HG03520 (cell line): ENCODE data around the gene PKP3.
"Not testable (repeated sequence)": the region's sequence is repeated elsewhere in the genome, so short reads cannot be mapped to it uniquely, and the experiment has no call there.

ENCODE experiments used
- ATAC-seq: cut with Tn5 transposase; IDR thresholded peaks from one replicate; pipeline ENCODE4 v1.9.1; 2021; ENCODE audit warnings: mild to moderate bottlenecking, moderate library complexity; ENCODE audit not compliant: unreplicated experiment

PKP3 gene

DNA sequence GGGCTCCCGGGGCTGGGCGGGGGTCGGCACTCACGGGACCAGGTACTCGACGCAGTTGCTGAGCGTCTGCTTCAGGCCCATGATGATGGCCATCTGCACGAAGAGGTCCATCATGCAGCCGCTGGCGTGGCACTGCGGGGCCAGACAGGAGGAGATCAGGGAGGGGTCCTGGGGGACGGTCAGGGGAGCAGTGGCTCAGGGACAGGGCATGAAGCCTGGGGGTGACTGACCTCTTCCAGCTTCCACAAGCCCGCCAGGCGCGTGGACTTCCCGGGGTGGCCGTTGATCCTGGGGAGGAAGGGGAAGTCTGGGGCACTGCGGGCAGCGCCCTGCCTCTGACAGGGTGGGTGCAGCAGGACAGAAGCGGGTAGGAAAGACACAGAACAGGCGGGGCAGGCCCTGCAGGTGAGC, 26.9 kb downstream of the PKP3 start:
- ATAC-seq, result no peak

DNA sequence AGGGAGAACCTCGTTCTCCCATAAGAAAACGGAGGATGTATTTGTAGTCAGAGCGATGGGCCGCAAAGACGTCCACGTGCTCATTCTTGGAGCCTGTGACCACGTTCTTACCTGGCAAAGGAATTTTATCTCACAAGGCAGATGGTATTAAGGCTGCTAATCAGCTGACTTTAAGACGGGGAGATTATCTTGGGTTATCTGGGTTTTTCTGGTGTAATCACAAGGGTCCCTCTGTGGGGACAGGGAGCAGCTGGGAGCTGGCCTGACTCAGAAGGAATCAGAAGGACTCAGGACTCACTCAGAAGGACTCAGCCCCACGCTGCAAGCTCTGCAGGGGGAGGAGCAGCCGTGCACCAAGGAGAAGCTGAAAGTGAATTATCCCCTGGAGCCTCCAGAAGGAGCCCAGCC, 28.2 kb downstream of the PKP3 start:
- no peak for ATAC-seq

DNA sequence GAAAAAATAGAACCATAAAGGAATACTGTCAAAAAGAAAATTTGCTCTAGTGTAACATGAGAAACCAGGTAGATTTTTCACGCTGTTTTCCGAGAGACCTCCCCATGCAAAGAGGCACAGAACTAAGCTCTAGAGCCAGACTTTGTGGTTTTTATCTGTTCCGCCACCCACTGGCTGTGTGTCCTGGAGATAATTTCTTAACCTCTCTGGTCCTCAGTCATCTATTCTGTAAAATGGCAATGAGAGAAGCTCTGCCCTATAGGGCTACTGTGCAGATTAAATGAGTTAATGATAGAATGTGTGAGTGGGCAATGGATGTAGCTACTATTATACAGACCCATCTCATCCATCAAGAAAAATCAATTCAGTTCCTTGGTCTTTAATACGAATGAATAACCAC, 30.2 kb downstream of the PKP3 start:
- ATAC-seq, result no peak

DNA sequence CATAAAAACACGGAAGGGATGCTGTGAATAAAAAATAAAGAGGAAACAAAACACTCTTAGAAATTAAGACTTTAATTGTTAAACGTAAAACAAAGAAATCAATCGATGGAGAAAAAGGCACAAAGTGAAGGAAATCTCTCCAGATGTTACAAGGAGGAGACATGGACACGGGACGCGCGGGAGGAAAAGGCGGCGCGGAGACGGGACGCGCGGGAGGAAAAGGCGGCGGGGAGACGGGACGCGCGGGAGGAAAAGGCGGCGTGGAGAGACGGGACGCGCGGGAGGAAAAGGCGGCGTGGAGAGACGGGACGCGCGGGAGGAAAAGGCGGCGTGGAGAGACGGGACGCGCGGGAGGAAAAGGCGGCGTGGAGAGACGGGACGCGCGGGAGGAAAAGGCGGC, 30.8 kb downstream of the PKP3 start:
- ATAC-seq, result not testable (repeated sequence)

DNA sequence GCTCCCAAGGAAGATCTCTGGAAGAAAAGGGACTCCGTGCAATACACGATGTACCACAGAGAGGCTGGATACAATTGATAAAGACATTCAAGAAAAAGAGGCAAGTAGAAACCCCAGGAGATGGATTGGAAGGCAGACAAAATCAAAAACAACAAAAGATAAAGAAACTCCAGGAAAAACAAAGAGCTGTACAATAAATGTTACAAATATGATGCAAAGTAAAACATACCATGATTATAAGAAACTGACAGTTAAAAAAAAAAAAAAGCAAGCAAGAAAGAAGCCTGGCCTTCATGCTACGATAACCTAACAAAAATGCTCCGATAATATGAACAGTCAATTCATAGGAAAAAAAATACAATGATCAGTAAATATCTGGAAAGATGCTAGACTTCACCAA, 31.3 kb downstream of the PKP3 start:
- ATAC-seq, result no peak

DNA sequence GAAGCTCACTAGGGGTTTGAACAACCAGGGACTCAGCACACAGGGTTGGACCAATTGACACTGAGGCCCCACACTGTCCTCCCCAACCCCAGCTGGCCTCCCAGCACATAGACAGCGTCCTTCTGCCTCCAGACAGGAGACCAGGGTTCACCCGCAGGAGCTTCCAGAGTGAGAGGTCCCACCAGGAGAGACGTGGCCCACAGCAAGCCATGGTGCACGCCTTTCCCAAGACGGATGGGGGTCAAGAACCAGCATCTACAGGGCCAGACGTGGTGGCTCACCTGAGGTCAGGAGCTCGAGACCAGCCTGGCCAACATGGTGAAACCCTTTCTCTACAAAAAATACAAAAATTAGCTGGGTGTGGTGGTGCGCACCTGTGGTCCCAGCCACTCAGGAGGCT, 32.8 kb downstream of the PKP3 start:
- no peak for ATAC-seq

DNA sequence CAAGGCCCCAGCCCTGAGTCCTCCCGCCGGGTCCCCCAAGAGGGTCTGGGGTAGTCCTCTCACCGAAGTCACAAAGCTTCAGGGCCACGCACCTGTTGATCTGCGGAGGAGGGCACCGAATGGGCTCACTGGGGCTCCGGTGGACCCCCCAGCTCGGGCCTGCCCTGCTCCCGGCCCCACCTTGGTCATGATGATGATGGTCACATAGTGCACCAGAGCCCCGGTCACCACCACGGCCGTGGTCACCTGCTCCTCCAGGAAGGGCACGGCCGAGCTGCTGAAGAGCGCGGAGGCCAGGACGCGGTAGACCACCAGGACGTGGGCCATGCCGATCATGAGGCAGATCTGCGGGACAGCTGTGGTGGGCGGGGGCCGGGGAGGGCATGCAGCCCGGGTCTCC, 34.3 kb downstream of the PKP3 start:
- no peak for ATAC-seq

DNA sequence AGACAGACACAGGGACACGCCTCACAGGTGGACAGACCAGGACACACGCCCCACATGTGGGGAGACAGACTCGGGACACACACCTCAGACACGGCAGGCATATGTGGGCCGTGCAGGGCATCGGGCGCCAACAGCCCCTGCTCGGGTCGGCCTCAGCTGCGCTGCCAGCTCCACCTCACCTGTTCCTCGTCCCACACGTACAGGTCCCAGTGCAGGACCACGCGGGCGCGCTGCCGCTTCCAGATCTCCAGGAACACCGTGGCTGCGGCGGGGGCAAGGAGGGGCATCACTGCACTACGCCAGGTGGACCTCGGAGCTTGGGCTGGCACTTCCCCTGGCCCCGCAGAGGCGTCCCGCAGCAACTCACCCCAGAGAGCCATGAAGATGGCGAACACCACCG, 35.4 kb downstream of the PKP3 start:
- no peak for ATAC-seq

DNA sequence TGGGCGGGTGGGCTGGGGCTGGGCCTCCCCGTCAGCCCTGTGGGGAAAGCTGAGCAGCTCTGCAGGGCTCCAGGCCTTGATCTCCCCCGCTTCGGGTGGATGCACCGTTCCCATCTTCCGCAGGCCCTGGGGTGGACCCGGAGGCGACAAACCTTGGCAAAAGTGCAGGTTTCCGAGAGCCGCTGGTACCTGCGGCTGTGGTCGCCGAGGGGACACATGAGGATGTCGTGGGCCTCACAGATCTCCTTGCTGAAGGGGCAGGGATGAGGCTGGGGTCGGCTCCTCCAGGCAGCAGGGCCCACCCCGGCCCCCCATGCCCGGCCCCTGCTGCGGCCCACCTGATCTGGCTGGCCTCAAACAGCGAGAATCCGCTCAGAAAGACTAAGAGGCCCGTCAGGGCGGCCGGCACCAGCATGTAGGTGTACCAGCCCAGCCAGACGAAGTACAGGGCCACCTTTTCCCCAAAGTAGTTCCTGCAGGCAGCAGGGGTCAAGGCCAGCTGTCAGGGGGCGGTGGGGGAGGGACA, 36.0 kb downstream of the PKP3 start:
- no peak for ATAC-seq

DNA sequence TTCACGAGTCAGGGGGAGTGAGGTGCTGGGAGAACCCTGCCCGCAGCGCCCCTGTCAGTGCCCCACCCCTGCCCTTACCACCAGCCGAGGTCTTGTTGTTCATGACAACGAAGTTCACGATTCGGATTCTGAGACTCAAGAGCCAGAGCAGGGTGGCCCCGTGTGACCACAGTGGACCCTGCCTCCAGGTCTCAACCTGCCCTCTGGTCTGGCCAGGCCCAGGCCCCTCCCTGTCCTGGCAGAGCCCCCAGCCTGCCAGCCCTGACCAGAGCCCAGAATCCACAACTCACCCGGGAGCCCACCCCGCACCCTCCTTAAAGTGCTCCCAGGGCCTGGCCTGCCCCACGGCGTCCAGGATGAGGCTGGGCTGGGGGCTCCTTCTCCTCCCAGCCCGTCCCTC, 37.9 kb downstream of the PKP3 start:
- no peak for ATAC-seq

DNA sequence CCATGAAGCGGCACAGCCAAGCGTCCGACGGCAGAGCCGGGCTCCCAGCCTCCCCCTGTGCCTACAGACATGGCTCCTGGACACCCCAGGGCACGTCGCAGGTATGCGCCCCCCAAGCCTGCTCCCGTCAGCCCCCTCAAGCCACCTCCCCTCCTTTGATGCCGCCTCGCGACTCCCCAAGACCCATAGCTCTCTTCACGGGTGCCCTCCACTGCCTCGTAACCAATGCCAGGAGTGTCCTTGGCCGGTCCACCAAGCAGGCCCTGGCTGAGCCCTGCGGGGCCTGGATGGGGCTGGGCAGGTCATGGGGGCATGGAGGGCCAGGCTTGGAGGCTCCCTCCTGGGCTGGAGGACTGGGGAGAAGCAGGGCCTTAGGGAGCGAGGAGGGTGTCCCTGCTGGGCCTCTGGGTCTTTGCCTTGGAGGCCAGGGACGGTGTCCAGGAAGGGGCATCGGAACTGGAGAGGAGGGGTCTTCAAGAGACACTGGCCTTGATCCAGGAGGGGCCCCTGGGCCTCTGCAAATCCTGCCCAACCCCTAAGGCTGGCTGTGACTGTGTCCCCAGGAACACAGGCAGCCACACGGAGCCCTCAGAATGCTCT, 38.6 kb downstream of the PKP3 start:
- no peak for ATAC-seq

DNA sequence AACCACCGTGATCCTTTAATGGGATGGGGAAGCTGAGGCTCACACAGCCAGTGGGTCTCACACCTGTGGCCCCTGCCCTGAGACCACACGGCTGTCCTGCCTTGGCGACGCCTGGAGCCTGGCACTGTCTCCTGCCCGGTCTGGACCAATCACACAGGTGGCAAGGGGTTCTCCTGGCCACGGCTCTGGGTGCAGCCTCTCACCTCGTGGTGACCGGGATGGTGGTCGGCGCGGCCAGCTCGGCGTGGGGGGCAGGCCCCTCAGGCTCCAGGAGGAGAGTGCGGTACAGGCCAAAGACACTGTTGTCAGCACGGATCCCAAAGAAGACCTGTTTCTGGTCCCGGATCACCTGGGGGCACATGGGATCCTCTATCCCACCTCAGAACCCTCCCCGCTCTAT, 39.1 kb downstream of the PKP3 start:
- no peak for ATAC-seq

DNA sequence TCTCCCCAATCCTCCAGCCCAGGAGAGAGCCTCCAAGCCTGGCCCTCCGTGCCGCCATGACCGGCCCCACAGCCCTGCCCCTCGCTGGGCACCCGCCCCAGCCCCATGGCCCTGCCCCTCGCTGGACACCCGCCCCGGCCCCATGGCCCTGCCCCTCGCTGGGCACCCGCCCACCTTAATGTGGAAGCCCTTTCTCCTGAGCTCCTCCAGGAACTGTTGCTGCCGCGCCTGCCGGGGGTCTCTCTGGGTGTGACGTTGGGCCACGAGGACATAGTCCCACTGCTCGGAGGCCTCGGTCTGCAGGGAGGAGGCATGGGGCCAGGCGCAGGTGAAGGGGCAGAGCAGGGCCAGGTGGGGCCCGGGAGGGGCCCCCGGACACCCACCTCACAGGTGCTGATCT, 39.6 kb downstream of the PKP3 start:
- ATAC-seq, result no peak

DNA sequence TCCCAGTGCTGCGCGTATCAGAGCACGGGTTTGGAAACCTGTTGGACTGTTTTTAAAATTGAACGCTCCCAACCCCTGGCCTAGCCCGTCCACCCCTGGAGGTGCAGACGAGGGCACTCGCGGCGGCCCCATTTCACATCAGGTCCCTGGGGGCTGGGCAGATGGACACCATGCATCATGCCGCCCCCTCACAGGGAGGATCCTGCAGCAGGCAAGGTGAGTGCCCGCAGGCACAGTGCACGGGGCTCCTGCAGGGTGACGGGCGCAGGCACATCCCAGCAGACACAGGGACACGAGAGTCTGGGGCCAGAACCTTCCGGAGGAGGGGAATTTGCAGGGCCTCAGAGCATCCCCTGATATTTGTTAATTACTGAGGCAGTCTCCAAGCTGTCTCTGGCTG, 40.5 kb downstream of the PKP3 start:
- ATAC-seq, result no peak

DNA sequence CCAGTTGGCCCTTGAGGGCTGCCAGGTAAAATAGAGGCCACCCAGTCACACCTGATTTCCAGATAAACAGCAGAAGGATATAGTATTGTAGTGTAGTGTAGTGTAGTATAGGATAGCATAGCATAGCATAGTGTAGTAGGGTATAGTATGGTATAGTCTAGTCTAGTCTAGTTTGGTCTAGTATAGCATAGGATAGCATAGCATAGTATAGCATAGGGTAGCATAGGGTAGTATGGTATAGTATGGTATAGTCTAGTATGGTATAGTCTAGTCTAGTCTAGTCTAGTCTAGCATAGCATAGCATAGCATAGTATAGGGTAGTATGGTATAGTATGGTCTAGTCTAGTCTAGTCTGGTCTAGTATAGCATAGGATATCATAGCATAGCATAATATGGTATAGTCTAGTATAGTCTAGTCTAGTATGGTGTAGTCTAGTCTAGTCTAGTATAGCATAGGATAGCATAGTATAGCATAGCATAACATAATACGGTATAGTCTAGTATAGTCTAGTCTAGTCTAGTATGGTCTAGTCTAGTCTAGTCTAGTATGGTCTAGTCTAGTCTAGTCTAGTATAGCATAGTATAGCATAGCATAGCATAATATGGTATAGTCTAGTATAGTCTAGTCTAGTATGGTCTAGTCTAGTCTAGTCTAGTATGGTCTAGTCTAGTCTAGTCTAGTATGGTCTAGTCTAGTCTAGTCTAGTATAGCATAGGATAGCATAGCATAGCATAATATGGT, 41.2 kb downstream of the PKP3 start:
- ATAC-seq, result not testable (repeated sequence)

DNA sequence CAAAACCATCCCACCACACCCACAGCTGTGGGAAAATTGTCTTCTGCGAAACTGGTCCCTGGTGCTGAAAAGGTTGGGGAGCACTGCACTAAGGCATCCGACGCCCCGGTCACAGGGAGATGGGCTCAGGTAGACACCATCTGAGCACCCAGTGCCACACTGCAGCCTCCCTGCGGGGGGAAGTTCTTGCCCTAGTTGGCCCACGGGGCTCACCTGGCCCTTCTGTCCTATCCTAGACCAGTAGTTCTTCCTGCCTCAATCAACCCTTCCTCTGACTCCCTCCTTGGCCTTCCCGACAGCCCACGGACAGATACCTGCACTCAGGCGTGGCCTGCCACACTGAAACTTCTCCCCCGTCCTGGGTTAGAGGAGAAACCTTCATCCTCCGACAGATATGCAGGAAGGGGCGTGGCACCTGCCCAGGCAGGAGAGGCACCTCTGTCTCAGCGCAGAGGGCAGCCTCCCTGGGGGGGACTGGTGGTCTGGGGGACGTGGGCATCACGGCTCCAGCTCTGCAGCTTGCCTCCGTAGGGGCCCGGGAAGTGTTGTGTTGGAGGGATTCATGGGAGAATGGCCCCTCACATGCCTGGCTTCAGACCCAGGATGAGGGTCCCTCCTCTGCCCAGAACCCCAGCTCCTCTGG, 43.3 kb downstream of the PKP3 start:
- no peak for ATAC-seq

DNA sequence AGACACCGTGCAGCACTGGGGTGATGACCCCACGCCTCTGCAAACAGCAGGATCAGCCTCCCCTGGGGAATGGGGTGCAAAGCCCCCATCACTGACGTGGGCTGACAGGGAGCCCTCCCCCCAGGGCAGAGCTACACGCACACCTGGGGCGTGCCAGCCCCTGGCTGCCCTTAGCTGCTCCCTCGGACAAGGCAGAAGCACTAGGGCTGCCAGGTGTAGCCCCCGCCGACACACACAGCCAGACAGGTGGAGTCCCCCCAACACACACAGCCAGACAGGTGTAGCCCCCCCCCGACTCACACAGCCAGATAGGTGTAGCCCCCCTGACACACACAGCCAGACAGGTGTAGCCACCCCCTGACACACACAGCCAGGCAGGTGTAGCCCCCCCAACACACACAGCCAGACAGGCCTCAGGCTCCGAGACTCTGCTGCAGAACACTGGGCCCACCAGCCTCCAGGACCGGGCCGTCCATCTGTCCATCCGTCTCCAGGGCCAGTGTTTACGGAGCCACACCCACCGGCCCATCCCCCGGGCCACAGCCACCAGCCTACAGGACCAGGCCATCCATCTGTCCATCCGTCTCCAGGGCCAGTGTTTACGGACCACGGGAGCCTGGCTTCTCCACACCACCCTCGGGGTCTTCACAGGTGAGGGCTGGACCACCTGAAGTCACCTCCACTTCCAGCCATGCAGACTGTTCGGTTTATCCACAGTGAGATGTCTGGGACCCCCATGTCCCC, 44.3 kb downstream of the PKP3 start:
- ATAC-seq, result no peak

DNA sequence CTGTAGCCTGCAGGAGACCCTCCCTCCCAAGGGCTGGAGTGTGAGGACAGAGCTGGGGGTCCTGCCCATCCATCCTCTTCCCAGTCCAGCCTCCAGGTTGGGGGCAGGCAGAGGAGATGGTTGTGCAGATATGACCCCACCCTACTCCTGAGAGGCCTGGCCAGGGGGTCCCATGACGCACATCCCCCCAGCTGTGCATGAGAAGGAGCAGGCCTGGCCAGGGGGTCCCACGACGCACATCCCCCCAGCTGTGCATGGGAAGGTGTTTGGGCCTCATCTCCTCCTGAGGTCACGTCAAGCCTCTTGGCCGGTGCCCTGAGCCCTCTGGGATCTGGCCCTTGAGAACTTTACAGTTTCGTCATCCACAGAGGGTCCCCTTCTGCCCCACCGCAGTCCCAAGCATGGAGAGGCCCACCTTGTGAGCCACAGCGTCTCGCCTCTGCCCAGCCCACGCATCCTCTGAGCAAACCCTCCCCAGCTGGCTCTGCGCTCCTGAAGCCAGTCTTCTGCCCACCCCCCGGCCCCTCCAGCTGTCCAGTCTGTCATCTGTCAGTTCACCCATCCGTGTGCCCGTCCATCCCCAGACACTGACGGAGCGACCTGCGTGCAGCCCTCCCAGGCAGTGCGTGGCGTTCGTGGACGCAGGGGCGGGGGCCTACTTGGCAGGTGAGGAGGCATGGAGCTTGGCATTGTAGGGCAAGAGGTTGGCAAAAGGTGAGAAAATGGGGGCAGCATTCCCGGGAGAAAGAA, 45.5 kb downstream of the PKP3 start:
- ATAC-seq, result no peak

DNA sequence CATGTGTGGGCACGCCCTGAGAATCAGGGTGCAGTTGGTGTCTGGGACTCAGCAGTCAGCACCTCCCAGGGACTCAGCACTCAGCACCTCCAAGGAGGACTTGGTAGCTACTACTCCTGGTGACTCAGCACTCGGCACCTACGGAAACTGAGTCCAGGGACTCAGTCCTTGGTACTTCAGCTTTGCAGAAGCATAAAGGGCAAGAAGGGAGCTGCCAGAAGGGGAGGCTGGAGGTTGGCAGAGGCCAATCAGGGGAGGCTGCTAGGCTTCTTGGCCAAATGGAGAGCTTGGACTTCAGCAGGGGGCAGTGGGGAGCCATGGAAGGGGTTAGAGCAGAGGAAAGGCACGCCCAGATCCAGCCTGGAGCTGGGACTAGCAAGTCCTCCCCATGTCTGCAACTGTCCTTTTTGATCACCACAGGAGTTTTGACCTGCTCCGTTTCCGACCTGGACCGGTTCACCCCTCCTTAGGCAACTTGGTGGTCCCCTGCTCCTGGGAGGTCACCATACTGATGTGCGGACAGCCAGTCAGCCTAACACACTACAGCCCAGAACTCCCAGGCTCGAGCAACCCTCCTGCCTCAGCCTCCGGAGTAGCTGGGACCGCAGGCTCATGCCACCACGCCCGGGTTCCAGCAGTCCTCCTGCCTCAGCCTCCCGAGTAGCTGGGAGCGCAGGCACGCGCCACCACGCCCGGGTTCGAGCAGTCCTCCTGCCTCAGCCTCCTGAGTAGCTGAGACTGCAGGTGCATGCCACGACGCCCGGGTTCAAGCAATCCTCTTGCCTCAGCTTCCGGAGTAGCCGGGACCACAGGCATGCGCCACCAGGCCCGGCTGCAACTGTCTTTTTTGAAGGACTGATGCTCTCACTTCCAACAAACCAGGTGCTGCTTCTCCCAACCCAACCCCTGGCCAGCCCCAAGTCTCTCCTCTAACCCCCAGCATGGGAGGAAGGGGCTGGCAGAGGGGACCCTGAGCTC, 46.3 kb downstream of the PKP3 start:
- no peak for ATAC-seq

DNA sequence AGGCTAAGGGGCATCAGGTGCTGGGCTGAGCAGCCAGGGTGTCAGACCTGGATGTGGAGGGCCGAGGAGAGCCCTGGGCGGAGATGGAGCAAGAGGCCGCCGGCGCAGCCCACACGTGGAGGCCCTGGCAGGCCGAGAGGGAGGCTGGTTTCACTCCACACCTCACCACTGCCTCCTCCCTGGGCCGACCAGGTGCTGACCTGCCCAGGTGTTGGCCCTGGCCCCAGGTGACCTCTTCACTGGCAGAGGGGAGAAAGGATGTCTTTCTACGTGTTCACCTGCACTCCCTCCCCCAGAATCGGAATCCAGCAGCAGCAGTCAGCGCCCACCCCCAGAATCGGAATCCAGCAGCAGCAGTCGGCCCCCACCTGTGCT, 47.0 kb downstream of the PKP3 start:
- no peak for ATAC-seq
